SK-N-SH treated with all-trans-retinoic acid at 6 μM for 48 hours (cell line): ENCODE measurements around the gene CTXN3.

Source experiments
- ATAC-seq: fragments of 200-7000 bp; cut with Tn5 transposase; 3 replicates; pipeline ENCODE4 v1.9.1; 2020; ENCODE audit warnings: mild to moderate bottlenecking, moderate library complexity
- ARNTL ChIP-seq: fragments of 450-650 bp; formaldehyde crosslinking; IDR thresholded peaks from 2 replicates; pipeline ENCODE4 v1.5.0; 2020; ENCODE audit warnings: low read depth, mild to moderate bottlenecking, moderate library complexity, borderline replicate concordance
- BACH2 ChIP-seq: fragments of 250-450 bp; sonication (Bioruptor Pico); IDR thresholded peaks from 2 replicates; pipeline ENCODE4 v1.9.0; 2021; ENCODE audit warnings: mild to moderate bottlenecking, borderline replicate concordance
- CSDC2 ChIP-seq: fragments of 250-450 bp; sonication (Bioruptor Pico); IDR thresholded peaks from 2 replicates; pipeline ENCODE4 v1.5.0; 2020; ENCODE audit warnings: mild to moderate bottlenecking, moderate library complexity
- CSRNP3 ChIP-seq: fragments of 250-450 bp; sonication (Bioruptor Pico); IDR thresholded peaks from 2 replicates; pipeline ENCODE4 v1.5.1; 2021; ENCODE audit warnings: mild to moderate bottlenecking, moderate library complexity
- ESRRG ChIP-seq: fragments of 250-450 bp; sonication (Bioruptor Pico); IDR thresholded peaks from 2 replicates; pipeline ENCODE4 v1.6.1; 2021; ENCODE audit warnings: mild to moderate bottlenecking
- GLIS3 ChIP-seq: fragments of 250-450 bp; sonication (Bioruptor Pico); IDR thresholded peaks from 2 replicates; pipeline ENCODE4 v1.5.0; 2020; ENCODE audit warnings: mild to moderate bottlenecking, moderate library complexity
- ISL1 ChIP-seq: fragments of 250-450 bp; sonication (Bioruptor Pico); IDR thresholded peaks from 2 replicates; pipeline ENCODE4 v2.1.2; 2022; ENCODE audit warnings: mild to moderate bottlenecking, moderate library complexity
- OSR1 ChIP-seq: fragments of 250-450 bp; sonication (Bioruptor Pico); IDR thresholded peaks from 2 replicates; pipeline ENCODE4 v1.8.0; 2022; ENCODE audit warnings: moderate library complexity, mild to moderate bottlenecking, inconsistent platforms
- PATZ1 ChIP-seq: fragments of 250-450 bp; sonication (Bioruptor Pico); IDR thresholded peaks from 2 replicates; pipeline ENCODE4 v1.8.0; 2020; ENCODE audit warnings: mild to moderate bottlenecking, moderate library complexity, borderline replicate concordance
- PPARA ChIP-seq: fragments of 250-450 bp; sonication (Bioruptor Pico); IDR thresholded peaks from 2 replicates; pipeline ENCODE4 v1.5.0; 2020; ENCODE audit warnings: mild to moderate bottlenecking, borderline replicate concordance
- RARB ChIP-seq: fragments of 250-450 bp; sonication (Bioruptor Pico); IDR thresholded peaks from 2 replicates; pipeline ENCODE4 v1.8.0; 2021; ENCODE audit warnings: mild to moderate bottlenecking, moderate library complexity
- SNAI2 ChIP-seq: fragments of 250-450 bp; sonication (Bioruptor Pico); IDR thresholded peaks from 2 replicates; pipeline ENCODE4 v1.5.0; 2020; ENCODE audit warnings: mild to moderate bottlenecking, moderate library complexity
- TCF4 ChIP-seq: fragments of 250-450 bp; sonication (Bioruptor Pico); IDR thresholded peaks from 2 replicates; pipeline ENCODE4 v1.8.0; 2021; ENCODE audit warnings: mild to moderate bottlenecking, moderate library complexity, borderline replicate concordance
- TOX ChIP-seq: fragments of 250-450 bp; sonication (Bioruptor Pico); IDR thresholded peaks from 2 replicates; pipeline ENCODE4 v1.8.0; 2021; ENCODE audit warnings: mild to moderate bottlenecking, moderate library complexity, borderline replicate concordance
- ZC3H10 ChIP-seq: fragments of 250-450 bp; sonication (Bioruptor Pico); IDR thresholded peaks from 2 replicates; pipeline ENCODE4 v1.5.1; 2021; ENCODE audit warnings: mild to moderate bottlenecking, moderate library complexity
- ZFP3 ChIP-seq: fragments of 250-450 bp; sonication (Bioruptor Pico); IDR thresholded peaks from 2 replicates; pipeline ENCODE4 v1.5.0; 2020; ENCODE audit warnings: mild to moderate bottlenecking, moderate library complexity
- ZFP30 ChIP-seq: fragments of 450-650 bp; formaldehyde crosslinking; IDR thresholded peaks from 2 replicates; pipeline ENCODE4 v1.5.0; 2022; ENCODE audit warnings: mild to moderate bottlenecking, moderate library complexity
- ZNF565 ChIP-seq: fragments of 450-650 bp; formaldehyde crosslinking; conservative IDR thresholded peaks from 2 replicates; pipeline ENCODE4 v1.5.0; 2020; ENCODE audit warnings: low read depth, mild to moderate bottlenecking, moderate library complexity
- ZNF70 ChIP-seq: fragments of 450-650 bp; formaldehyde crosslinking; IDR thresholded peaks from 2 replicates; pipeline ENCODE4 v1.5.0; 2020; ENCODE audit warnings: mild to moderate bottlenecking, moderate library complexity
- ZNF8 ChIP-seq: fragments of 450-650 bp; formaldehyde crosslinking; IDR thresholded peaks from 2 replicates; pipeline ENCODE4 v1.5.0; 2020; ENCODE audit warnings: mild to moderate bottlenecking, moderate library complexity
- TF ChIP-seq, protein P1 (sequence below): fragments of 250-450 bp; sonication (Bioruptor Pico); IDR thresholded peaks from 2 replicates; pipeline ENCODE4 v1.5.1; 2020; ENCODE audit warnings: low read depth, mild to moderate bottlenecking, moderate library complexity
- TF ChIP-seq, protein P2 (sequence below): fragments of 250-450 bp; sonication (Bioruptor Pico); IDR thresholded peaks from 2 replicates; pipeline ENCODE4 v1.8.0; 2021; ENCODE audit warnings: low read depth, mild to moderate bottlenecking, moderate library complexity, borderline replicate concordance
- TF ChIP-seq, protein P3 (sequence below): fragments of 250-450 bp; sonication (Bioruptor Pico); IDR thresholded peaks from 2 replicates; pipeline ENCODE4 v1.5.0; 2020; ENCODE audit warnings: mild to moderate bottlenecking, moderate library complexity

Gene CTXN3

GRCh38 chr5:127634007-127634406 lies 14.9 kb upstream of the CTXN3 start:
- TF ChIP-seq ESRRG (CRISPR knock-in tag) (no peak), TOX (CRISPR knock-in tag) (no peak), TCF4 (CRISPR knock-in tag) (no peak), ZC3H10 (CRISPR knock-in tag) (no peak), GLIS3 (CRISPR knock-in tag) (no peak), ARNTL (CRISPR knock-in tag) (no peak), PATZ1 (CRISPR knock-in tag) (no peak), CSDC2 (CRISPR knock-in tag) (no peak), CSRNP3 (CRISPR knock-in tag) (no peak), ZNF70 (no peak), OSR1 (no peak), ZNF565 (CRISPR knock-in tag) (no peak), ISL1 (CRISPR knock-in tag) (no peak), BACH2 (CRISPR knock-in tag) (no peak)
- TF ChIP-seq, protein P1, sequence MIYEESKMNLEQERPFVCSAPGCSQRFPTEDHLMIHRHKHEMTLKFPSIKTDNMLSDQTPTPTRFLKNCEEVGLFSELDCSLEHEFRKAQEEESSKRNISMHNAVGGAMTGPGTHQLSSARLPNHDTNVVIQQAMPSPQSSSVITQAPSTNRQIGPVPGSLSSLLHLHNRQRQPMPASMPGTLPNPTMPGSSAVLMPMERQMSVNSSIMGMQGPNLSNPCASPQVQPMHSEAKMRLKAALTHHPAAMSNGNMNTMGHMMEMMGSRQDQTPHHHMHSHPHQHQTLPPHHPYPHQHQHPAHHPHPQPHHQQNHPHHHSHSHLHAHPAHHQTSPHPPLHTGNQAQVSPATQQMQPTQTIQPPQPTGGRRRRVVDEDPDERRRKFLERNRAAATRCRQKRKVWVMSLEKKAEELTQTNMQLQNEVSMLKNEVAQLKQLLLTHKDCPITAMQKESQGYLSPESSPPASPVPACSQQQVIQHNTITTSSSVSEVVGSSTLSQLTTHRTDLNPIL: no peak
- no peak for ATAC-seq

DNA sequence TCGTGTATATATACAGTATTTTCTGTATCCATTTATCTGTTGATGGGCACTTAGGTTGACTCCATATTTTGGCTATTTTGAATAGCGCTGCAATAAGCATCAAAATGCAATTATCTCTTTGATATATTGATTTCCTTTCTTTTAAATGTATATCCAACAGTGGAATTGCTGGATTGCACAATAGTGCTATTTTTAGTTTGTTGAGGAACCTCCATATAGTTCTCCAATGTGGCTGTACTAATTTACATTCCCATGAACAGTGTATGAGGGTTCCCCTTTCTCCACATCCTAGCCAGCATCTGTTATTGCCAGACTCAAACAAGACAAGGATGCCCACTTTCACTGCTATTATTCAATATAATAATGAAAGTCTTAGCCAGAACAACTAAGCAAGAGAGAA lies 9.1 kb upstream of the CTXN3 start:
- no peak for ATAC-seq
- TF ChIP-seq, protein P2, sequence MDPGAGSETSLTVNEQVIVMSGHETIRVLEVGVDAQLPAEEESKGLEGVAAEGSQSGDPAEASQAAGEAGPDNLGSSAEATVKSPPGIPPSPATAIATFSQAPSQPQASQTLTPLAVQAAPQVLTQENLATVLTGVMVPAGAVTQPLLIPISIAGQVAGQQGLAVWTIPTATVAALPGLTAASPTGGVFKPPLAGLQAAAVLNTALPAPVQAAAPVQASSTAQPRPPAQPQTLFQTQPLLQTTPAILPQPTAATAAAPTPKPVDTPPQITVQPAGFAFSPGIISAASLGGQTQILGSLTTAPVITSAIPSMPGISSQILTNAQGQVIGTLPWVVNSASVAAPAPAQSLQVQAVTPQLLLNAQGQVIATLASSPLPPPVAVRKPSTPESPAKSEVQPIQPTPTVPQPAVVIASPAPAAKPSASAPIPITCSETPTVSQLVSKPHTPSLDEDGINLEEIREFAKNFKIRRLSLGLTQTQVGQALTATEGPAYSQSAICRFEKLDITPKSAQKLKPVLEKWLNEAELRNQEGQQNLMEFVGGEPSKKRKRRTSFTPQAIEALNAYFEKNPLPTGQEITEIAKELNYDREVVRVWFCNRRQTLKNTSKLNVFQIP (CRISPR knock-in tag): no peak
- TF ChIP-seq ZNF70: no peak
- TF ChIP-seq CSDC2 (CRISPR knock-in tag): no peak
- TF ChIP-seq TCF4 (CRISPR knock-in tag): no peak
- no peak for TF ChIP-seq ESRRG (CRISPR knock-in tag)
- TF ChIP-seq, protein P1: no peak
- TF ChIP-seq BACH2 (CRISPR knock-in tag): no peak
- TF ChIP-seq OSR1: no peak
- TF ChIP-seq ZFP3 (CRISPR knock-in tag): no peak
- no peak for TF ChIP-seq SNAI2
- no peak for TF ChIP-seq RARB (CRISPR knock-in tag)
- TF ChIP-seq, all 23 proteins: peak for 0

- no peak for ATAC-seq
- TF ChIP-seq ZNF8 (CRISPR knock-in tag) (no peak), ZNF565 (CRISPR knock-in tag) (no peak), PPARA (CRISPR knock-in tag) (no peak), BACH2 (CRISPR knock-in tag) (no peak), TOX (CRISPR knock-in tag) (no peak), OSR1 (no peak), ISL1 (CRISPR knock-in tag) (no peak), ZFP30 (CRISPR knock-in tag) (no peak), ZC3H10 (CRISPR knock-in tag) (no peak), CSRNP3 (CRISPR knock-in tag) (no peak), ESRRG (CRISPR knock-in tag) (no peak)
- TF ChIP-seq, protein P2 (CRISPR knock-in tag): no peak
- TF ChIP-seq, protein P3, sequence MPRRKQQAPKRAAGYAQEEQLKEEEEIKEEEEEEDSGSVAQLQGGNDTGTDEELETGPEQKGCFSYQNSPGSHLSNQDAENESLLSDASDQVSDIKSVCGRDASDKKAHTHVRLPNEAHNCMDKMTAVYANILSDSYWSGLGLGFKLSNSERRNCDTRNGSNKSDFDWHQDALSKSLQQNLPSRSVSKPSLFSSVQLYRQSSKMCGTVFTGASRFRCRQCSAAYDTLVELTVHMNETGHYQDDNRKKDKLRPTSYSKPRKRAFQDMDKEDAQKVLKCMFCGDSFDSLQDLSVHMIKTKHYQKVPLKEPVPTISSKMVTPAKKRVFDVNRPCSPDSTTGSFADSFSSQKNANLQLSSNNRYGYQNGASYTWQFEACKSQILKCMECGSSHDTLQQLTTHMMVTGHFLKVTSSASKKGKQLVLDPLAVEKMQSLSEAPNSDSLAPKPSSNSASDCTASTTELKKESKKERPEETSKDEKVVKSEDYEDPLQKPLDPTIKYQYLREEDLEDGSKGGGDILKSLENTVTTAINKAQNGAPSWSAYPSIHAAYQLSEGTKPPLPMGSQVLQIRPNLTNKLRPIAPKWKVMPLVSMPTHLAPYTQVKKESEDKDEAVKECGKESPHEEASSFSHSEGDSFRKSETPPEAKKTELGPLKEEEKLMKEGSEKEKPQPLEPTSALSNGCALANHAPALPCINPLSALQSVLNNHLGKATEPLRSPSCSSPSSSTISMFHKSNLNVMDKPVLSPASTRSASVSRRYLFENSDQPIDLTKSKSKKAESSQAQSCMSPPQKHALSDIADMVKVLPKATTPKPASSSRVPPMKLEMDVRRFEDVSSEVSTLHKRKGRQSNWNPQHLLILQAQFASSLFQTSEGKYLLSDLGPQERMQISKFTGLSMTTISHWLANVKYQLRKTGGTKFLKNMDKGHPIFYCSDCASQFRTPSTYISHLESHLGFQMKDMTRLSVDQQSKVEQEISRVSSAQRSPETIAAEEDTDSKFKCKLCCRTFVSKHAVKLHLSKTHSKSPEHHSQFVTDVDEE (CRISPR knock-in tag): no peak
These were observed 5.9 kb upstream of the CTXN3 start for GRCh38 chr5:127642949-127643348.
